Measurements from ENCODE around the gene SHC1. TPM values are rescaled to one million over a fixed set of nuclear protein-coding genes. Genes with fewer than 3 reads are reported as not detected.

The SHC1 gene
- polyA plus RNA-seq, 3 donors: 26.7 to 70.6 (median 31.5) TPM

GRCh38 chr1:154958681-154959425 is 11.7 kb downstream of the SHC1 start:
- H2AFZ ChIP-seq (ENCODE audit: insufficient read depth, low read depth, low read length, poor library complexity, severe bottlenecking): no peak overlapping the region
- H3K4me2 ChIP-seq (replicated peaks; ENCODE audit: extremely low read depth, low read length, poor library complexity, severe bottlenecking): no peak overlapping the region
- H3K79me2 ChIP-seq (ENCODE audit: insufficient read depth, low read length): peaks cover 50% of the 10 kb centered on the region
- Mint-ChIP-seq H3K36me3 (peaks cover 16 to 21% of the 10 kb centered on the region in 2 donors), H3K27me3 (ENCODE audit: low read depth in 3 of 3) (peaks cover 0 to 3% (median 1%) of the 10 kb centered on the region in 3 donors), H3K4me3 (no peak overlapping the region), H3K9me3 (no peaks in the 10 kb centered on the region), H3K27ac (peak overlapping the region in 1 of 7 donors; percentile 66), H3K4me1 (peaks cover 54% of the 10 kb centered on the region)
- no peaks in the 10 kb centered on the region for H3K27me3 ChIP-seq (ENCODE audit: control insufficient read depth in 2 of 2, insufficient read depth in 2 of 2, low read length in 2 of 2)
- DNase-seq: no peak
- intact Hi-C loops (cut with micrococcal nuclease): no loop called here
- H3K9ac ChIP-seq (ENCODE audit: insufficient read depth, low read length, poor library complexity, severe bottlenecking): no peak overlapping the region
- H3K9me3 ChIP-seq (replicated peaks in 1 of 2; ENCODE audit: control insufficient read depth in 1 of 2, insufficient read depth in 1 of 2, low read length in 2 of 2): no peaks in the 10 kb centered on the region
- H3K4me3 ChIP-seq (replicated peaks in 1 of 3; ENCODE audit: low read depth in 2 of 3, low read length in 3 of 3): no peak overlapping the region
- H3K27ac ChIP-seq (ENCODE audit: low read depth in 1 of 2, low read length in 2 of 2): peak overlapping the region in 1 of 2 donors; percentile 1
- peaks cover 40% of the 10 kb centered on the region for H4K20me1 ChIP-seq (ENCODE audit: insufficient read depth, low read length)
- peaks cover 42 to 59% of the 10 kb centered on the region in 2 donors for H3K4me1 ChIP-seq (ENCODE audit: control insufficient read depth in 1 of 2, insufficient read depth in 2 of 2, low read length in 2 of 2)
- 97% methylated on average over 12 of the region's 16 CpGs for WGBS (ENCODE audit: insufficient coverage)
- H3K36me3 ChIP-seq (replicated peaks in 1 of 2; ENCODE audit: control insufficient read depth in 1 of 2, insufficient read depth in 2 of 2, low read length in 2 of 2): peaks cover 22 to 29% of the 10 kb centered on the region in 2 donors
- no peak for TF ChIP-seq CTCF (IDR thresholded peaks at IDR 0.05)

GRCh38 chr1:154958036-154958435 is 12.5 kb downstream of the SHC1 start:
- WGBS (ENCODE audit: insufficient coverage): no CpG with 5 or more reads among the region's 2 CpGs
- Mint-ChIP-seq H3K36me3 (peaks cover 10 to 15% of the 10 kb centered on the region in 2 donors), H3K9me3 (no peaks in the 10 kb centered on the region), H3K4me1 (peaks cover 61% of the 10 kb centered on the region), H3K4me3 (no peak overlapping the region), H3K27ac (peak overlapping the region in 1 of 7 donors; percentile 44), H3K27me3 (ENCODE audit: low read depth in 3 of 3) (peaks cover 0 to 3% (median 1%) of the 10 kb centered on the region in 3 donors)
- Histone ChIP-seq H3K27ac (ENCODE audit: low read depth in 1 of 2, low read length in 2 of 2) (no peak overlapping the region), H3K9me3 (replicated peaks in 1 of 2; ENCODE audit: control insufficient read depth in 1 of 2, insufficient read depth in 1 of 2, low read length in 2 of 2) (no peaks in the 10 kb centered on the region), H3K4me2 (replicated peaks; ENCODE audit: extremely low read depth, low read length, poor library complexity, severe bottlenecking) (no peak overlapping the region), H3K79me2 (ENCODE audit: insufficient read depth, low read length) (peaks cover 58% of the 10 kb centered on the region), H3K36me3 (replicated peaks in 1 of 2; ENCODE audit: control insufficient read depth in 1 of 2, insufficient read depth in 2 of 2, low read length in 2 of 2) (peaks cover 14 to 20% of the 10 kb centered on the region in 2 donors), H3K4me3 (replicated peaks in 1 of 3; ENCODE audit: low read depth in 2 of 3, low read length in 3 of 3) (no peak overlapping the region), H3K27me3 (ENCODE audit: control insufficient read depth in 2 of 2, insufficient read depth in 2 of 2, low read length in 2 of 2) (no peaks in the 10 kb centered on the region), H3K4me1 (ENCODE audit: control insufficient read depth in 1 of 2, insufficient read depth in 2 of 2, low read length in 2 of 2) (peaks cover 42 to 61% of the 10 kb centered on the region in 2 donors), H2AFZ (ENCODE audit: insufficient read depth, low read depth, low read length, poor library complexity, severe bottlenecking) (no peak overlapping the region), H4K20me1 (ENCODE audit: insufficient read depth, low read length) (peaks cover 44% of the 10 kb centered on the region), H3K9ac (ENCODE audit: insufficient read depth, low read length, poor library complexity, severe bottlenecking) (no peak overlapping the region)
- intact Hi-C loops (cut with micrococcal nuclease): no loop called here
- no peak for DNase-seq
- no peak for TF ChIP-seq CTCF (IDR thresholded peaks at IDR 0.05)

All from CD14-positive monocyte (primary cell).